ENCODE data around the gene CPSF3.
"Not testable (repeated sequence)": the region's sequence is repeated elsewhere in the genome, so short reads cannot be mapped to it uniquely, and the experiment has no call there.

Gene CPSF3

DNA sequence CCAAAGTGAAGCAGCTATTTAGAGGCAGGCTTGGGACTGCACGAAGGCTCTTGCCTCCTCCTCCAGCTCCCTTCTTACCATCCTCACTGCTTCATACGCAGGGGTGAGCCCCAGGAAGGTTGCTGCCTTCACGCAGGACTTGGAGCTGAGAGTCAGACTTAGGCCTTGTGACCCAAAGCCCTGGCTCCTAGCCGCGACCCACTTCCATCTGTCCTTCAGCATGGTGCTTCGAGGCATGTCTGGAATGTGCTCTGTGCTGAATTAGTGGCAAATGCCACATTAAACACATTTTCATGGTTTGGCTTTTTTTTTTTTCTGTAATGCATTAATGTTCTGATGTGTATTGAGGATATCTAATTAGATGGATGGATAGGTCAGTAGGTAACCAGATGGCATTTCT is 37.6 kb upstream of the CPSF3 start:
- Histone ChIP-seq H3K36me3 (ENCODE audit: control insufficient read depth, insufficient read depth, low read length) (peaks cover 14% of the 10 kb centered on the region; the same call in 1 of the 2 replicates), H3K9me3 (ENCODE audit: control insufficient read depth, insufficient read depth, low read length) (no peaks in the 10 kb centered on the region), H3K4me3 (ENCODE audit: low read depth, low read length) (no peak overlapping the region), H3K9ac (ENCODE audit: low read depth, low read length) (no peak overlapping the region), H3K27ac (ENCODE audit: low read depth, low read length) (no peak overlapping the region), H3K4me1 (ENCODE audit: control insufficient read depth, insufficient read depth, low read length) (no peaks in the 10 kb centered on the region), H3K27me3 (ENCODE audit: control insufficient read depth, insufficient read depth, low read length) (no peaks in the 10 kb centered on the region)

DNA sequence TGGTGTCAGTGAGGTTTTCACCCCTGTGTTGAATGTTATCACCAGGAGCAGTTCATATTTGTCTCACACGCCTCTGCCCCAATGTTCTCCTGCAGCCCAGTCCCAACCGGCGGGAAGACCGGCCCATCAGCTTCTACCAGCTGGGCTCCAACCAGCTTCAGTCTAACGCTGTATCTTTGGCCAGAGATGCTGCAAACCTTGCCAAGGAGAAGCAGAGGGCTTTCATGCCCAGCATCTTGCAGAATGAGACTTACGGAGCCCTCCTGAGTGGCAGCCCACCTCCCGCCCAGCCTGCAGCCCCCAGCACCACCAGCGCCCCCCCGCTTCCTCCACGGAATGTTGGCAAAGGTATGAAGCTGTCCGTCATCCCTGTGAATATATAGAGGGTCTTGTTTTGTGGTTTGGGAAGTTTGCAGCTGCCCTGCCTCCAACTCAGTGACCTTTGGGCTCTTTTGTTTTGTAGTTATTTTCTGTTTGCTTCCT is 35.2 kb upstream of the CPSF3 start:
- Histone ChIP-seq H3K27me3 (ENCODE audit: control insufficient read depth, insufficient read depth, low read length) (no peaks in the 10 kb centered on the region), H3K9me3 (ENCODE audit: control insufficient read depth, insufficient read depth, low read length) (no peaks in the 10 kb centered on the region), H3K36me3 (ENCODE audit: control insufficient read depth, insufficient read depth, low read length) (peaks cover 10% of the 10 kb centered on the region; the same call in 1 of the 2 replicates), H3K4me1 (ENCODE audit: control insufficient read depth, insufficient read depth, low read length) (peaks cover 7% of the 10 kb centered on the region), H3K27ac (ENCODE audit: low read depth, low read length) (no peak overlapping the region), H3K9ac (ENCODE audit: low read depth, low read length) (no peak overlapping the region), H3K4me3 (ENCODE audit: low read depth, low read length) (no peak overlapping the region)

DNA sequence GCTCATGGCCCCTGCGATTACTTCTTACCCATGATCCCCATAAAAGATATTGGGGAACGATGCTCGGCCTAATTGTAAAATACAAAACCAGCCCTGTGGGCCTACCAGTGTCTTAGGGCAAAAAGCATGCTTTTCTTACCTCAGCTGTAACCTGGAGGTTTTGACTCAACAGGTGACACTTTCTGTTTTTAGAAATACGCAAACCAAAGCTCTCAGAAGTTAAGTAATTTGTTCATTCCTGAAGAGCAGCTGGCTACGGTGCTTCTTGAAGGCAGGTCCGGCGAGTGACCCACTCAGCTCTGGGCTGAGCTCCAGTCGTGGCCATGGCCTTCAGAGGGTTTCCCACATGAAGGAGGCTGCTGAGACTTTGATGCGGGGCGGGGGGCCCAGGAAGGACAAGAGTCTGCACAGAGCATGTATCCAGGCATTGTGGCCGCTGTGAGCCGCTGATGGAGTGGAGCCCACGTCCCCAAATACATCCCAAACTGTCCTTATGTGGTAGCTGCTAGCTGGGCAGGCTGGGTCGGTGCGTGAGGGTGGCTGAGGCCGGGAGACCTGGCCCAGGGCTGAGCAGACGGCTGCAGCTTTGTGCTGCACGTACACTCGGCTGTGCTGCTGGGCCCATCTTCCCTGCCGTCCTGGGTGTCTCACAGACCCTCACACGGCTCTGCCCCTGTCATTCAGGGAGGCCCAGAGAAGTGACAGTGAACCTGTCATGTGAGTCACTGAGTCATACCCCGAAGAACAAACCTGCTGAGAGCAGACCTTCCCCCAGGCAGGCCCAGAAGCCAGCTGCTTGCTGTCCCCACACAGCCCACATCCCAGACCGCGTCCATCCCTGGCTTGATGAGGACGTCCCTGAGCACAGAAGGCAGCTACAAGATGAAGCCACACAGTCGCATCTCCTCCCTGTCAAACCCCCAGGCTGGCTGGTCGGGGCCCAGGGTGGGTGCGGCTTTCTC is 34.2 kb upstream of the CPSF3 start:
- no peak overlapping the region for H3K27ac ChIP-seq (ENCODE audit: low read depth, low read length)
- H3K4me3 ChIP-seq (ENCODE audit: low read depth, low read length) = no peak overlapping the region
- H3K4me1 ChIP-seq (ENCODE audit: control insufficient read depth, insufficient read depth, low read length) = peaks cover 8% of the 10 kb centered on the region

DNA sequence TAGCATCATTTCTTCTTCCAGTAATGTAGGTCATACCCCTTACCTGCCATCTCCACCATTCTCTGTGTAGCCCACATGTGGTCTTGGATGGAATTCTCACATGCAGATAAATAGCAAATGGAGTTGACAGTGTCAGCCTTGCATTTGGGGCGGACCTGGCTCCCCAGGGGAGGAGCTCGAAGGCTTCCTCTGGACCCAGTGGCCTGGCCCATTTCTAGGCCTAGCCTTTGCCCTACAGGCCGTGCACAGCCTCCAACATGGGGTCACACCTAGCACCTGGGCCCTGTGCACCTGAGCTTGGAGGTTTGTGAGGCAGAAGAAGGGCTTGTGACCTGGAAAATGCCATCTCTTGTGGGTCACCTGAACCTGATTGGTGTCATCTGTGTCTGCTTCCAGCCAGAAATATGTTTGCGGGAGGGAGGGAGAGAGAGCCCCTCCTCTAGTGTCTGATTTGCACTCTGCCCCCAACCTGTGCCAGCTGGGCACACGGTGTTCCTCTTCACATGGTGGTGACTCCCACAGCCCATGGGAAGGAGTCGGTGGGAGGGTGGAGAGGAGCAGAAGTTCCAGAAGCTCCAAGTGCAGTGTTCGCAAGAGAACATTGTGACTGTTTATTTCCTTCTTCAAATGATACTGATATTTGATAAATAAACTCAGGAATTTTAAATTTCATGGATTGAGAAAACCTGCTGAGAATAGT is 33.2 kb upstream of the CPSF3 start:
- H3K36me3 ChIP-seq (ENCODE audit: control insufficient read depth, insufficient read depth, low read length) = peaks cover 11% of the 10 kb centered on the region; the same call in 1 of the 2 replicates
- H3K4me3 ChIP-seq (ENCODE audit: low read depth, low read length) = no peak overlapping the region
- no peaks in the 10 kb centered on the region for H3K27me3 ChIP-seq (ENCODE audit: control insufficient read depth, insufficient read depth, low read length)
- H3K4me1 ChIP-seq (ENCODE audit: control insufficient read depth, insufficient read depth, low read length) = peaks cover 8% of the 10 kb centered on the region
- no peak overlapping the region for H3K27ac ChIP-seq (ENCODE audit: low read depth, low read length)
- no peaks in the 10 kb centered on the region for H3K9me3 ChIP-seq (ENCODE audit: control insufficient read depth, insufficient read depth, low read length)
- no peak overlapping the region for H3K9ac ChIP-seq (ENCODE audit: low read depth, low read length)

More for the DNA sequence above, 34.2 kb upstream of the CPSF3 start:
- no peak overlapping the region for H3K9ac ChIP-seq (ENCODE audit: low read depth, low read length)
- no peaks in the 10 kb centered on the region for H3K9me3 ChIP-seq (ENCODE audit: control insufficient read depth, insufficient read depth, low read length)
- H3K36me3 ChIP-seq (ENCODE audit: control insufficient read depth, insufficient read depth, low read length) = peaks cover 10% of the 10 kb centered on the region; the same call in 1 of the 2 replicates
- H3K27me3 ChIP-seq (ENCODE audit: control insufficient read depth, insufficient read depth, low read length) = no peaks in the 10 kb centered on the region

DNA sequence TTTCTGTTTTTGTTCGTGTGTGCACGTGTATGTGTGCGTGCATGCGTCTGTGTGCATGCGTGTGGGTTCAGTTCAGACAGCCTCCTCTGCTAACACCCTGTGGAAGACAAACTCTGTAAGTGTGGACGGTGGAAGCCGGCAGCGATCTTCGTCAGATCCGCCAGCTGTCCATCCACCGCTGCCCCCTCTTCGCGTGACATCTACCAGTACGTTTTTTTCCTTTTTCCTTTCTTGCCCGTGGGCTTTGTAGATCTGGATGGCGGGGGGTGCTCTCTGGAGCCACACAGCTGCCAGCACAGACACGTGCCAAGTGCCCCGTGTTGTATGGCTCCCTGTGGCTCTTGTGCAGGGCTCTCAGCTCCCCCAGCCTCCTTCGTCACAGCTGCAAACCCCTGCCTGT is 32.5 kb upstream of the CPSF3 start:
- H3K36me3 ChIP-seq (ENCODE audit: control insufficient read depth, insufficient read depth, low read length) = peaks cover 11% of the 10 kb centered on the region; the same call in 1 of the 2 replicates
- no peaks in the 10 kb centered on the region for H3K27me3 ChIP-seq (ENCODE audit: control insufficient read depth, insufficient read depth, low read length)
- H3K4me3 ChIP-seq (ENCODE audit: low read depth, low read length) = no peak overlapping the region
- no peak overlapping the region for H3K9ac ChIP-seq (ENCODE audit: low read depth, low read length)
- H3K27ac ChIP-seq (ENCODE audit: low read depth, low read length) = no peak overlapping the region
- H3K9me3 ChIP-seq (ENCODE audit: control insufficient read depth, insufficient read depth, low read length) = no peaks in the 10 kb centered on the region
- peaks cover 8% of the 10 kb centered on the region for H3K4me1 ChIP-seq (ENCODE audit: control insufficient read depth, insufficient read depth, low read length)

DNA sequence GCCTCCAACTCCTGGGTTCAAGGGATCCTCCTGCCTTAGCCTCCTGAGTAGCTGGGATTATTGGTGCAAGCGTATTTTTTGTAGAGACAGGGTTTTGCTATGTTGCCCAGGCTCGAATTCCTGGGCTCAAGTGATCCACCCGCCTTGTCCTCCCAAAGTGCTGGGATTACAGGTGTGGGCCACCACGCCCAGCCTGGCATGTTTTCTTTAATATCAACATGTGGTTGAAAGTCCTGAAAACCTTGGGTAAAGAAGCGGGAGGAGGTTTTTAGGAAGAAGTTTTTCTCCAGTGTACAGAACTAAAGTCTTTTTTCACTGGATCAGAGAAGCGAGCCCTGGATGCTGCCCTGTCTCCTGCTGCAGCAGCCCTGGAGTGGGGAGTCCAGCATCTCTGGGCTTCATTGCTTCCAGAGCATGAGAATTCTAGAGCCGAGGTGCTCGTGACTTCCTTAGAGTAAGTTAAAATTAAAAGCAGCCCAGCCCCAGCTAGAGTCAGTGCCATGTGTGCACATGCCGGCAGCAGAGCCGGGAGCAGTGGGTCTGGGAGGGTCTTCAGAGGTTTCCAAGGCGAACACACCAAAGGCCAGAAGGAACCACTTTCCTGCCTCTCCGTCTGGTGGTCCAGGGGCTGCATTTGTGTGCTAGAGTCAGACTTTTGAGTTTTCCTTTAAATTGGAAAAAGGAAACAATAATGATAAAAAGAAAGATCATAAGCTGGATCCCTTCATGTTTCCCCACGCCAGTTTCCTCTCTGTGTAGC is 31.3 kb upstream of the CPSF3 start:
- Histone ChIP-seq H3K9me3 (ENCODE audit: control insufficient read depth, insufficient read depth, low read length) (no peaks in the 10 kb centered on the region), H3K4me1 (ENCODE audit: control insufficient read depth, insufficient read depth, low read length) (peaks cover 8% of the 10 kb centered on the region), H3K9ac (ENCODE audit: low read depth, low read length) (no peak overlapping the region), H3K36me3 (ENCODE audit: control insufficient read depth, insufficient read depth, low read length) (peaks cover 11% of the 10 kb centered on the region; the same call in 1 of the 2 replicates), H3K4me3 (ENCODE audit: low read depth, low read length) (no peak overlapping the region), H3K27ac (ENCODE audit: low read depth, low read length) (no peak overlapping the region), H3K27me3 (ENCODE audit: control insufficient read depth, insufficient read depth, low read length) (no peaks in the 10 kb centered on the region)

DNA sequence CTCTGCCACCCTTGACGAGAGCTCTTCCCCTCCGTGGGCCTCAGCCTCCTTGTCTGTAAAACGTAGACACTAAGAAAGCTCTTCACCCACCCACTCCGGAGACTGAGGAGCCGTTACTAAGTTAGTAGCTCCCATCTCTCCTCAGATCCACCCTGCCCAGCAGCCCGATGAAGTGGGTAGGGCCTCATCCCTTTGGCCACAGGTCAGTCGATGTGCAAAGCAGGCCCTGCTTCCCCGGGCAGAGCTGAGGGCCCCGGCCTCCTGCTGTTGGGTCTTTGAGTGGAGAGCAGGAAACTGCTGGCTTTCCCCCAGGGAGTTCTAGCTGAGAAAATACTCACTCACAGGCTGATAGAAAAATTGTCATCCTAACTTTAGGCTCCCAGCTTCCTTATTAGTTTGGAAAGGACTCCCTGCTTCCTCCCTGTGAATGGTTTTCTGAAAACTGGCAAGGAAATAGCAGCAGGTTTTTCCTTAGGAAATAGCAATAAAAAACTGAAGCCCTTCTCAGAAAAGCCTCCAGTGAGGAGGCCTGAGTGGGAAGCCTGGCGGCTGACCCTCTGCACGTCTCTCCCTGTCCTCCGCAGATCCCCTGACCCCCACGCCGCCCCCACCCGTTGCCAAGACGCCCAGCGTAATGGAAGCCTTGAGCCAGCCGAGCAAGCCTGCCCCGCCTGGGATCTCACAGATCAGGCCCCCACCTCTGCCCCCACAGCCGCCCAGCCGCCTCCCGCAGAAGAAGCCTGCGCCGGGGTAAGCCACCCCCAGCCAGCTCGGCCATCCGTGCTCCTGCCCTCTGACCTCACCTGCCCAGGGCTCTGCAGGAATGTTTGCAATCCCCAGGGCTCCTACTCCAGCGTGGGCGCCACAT is 30.3 kb upstream of the CPSF3 start:
- H3K4me3 ChIP-seq (ENCODE audit: low read depth, low read length) = no peak overlapping the region
- H3K27me3 ChIP-seq (ENCODE audit: control insufficient read depth, insufficient read depth, low read length) = no peaks in the 10 kb centered on the region
- peak overlapping the region; percentile 42 for H3K27ac ChIP-seq (ENCODE audit: low read depth, low read length)
- peaks cover 6% of the 10 kb centered on the region; the same call in 1 of the 2 replicates for H3K36me3 ChIP-seq (ENCODE audit: control insufficient read depth, insufficient read depth, low read length)
- peaks cover 8% of the 10 kb centered on the region for H3K4me1 ChIP-seq (ENCODE audit: control insufficient read depth, insufficient read depth, low read length)
- no peaks in the 10 kb centered on the region for H3K9me3 ChIP-seq (ENCODE audit: control insufficient read depth, insufficient read depth, low read length)
- H3K9ac ChIP-seq (ENCODE audit: low read depth, low read length) = no peak overlapping the region

DNA sequence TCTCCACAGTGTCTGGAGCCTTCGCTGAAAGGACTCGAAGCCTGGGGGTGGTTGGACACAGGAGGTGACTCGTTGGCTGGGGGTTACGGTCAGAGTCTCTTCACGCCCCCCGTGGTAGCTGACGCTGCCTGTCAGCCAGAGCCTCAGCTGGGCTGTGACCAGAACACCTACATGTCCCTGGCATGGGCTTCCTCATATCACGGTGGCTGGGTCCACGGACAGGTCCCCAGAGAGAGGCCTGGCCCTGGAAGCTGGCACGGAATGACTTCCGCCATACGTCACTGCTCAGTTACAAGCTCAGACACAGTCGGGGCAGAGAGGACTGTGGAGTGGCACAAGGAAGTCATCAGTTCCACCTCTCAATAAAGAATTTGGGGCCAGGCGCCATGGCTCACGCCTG is 28.6 kb upstream of the CPSF3 start:
- H3K9ac ChIP-seq (ENCODE audit: low read depth, low read length) = no peak overlapping the region
- H3K27ac ChIP-seq (ENCODE audit: low read depth, low read length) = no peak overlapping the region
- no peaks in the 10 kb centered on the region for H3K9me3 ChIP-seq (ENCODE audit: control insufficient read depth, insufficient read depth, low read length)
- no peaks in the 10 kb centered on the region for H3K27me3 ChIP-seq (ENCODE audit: control insufficient read depth, insufficient read depth, low read length)
- H3K4me3 ChIP-seq (ENCODE audit: low read depth, low read length) = no peak overlapping the region
- H3K36me3 ChIP-seq (ENCODE audit: control insufficient read depth, insufficient read depth, low read length) = peaks cover 5% of the 10 kb centered on the region; the same call in 1 of the 2 replicates
- peaks cover 8% of the 10 kb centered on the region for H3K4me1 ChIP-seq (ENCODE audit: control insufficient read depth, insufficient read depth, low read length)

DNA sequence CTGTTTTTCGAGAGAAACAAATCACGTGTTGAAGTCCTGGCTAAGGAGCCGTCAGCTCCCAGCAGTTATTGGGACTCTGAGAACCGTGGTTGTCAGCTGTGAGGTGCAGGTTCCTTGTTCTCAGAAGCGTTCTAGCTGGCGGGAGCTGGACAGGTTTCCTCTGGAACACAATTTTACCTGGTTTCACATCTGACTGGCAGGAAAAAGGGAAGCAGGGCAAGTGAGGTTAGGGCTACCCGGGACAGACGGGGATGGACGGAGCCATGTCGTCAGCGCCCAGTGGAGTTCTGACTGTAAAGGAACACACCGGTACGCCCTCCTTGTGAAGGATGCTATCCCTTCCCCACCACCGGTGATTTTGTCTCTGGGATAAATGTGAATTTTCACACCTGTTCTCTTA is 26.3 kb upstream of the CPSF3 start:
- Histone ChIP-seq H3K9me3 (ENCODE audit: control insufficient read depth, insufficient read depth, low read length) (no peaks in the 10 kb centered on the region), H3K9ac (ENCODE audit: low read depth, low read length) (no peak overlapping the region), H3K27ac (ENCODE audit: low read depth, low read length) (no peak overlapping the region), H3K4me1 (ENCODE audit: control insufficient read depth, insufficient read depth, low read length) (peaks cover 8% of the 10 kb centered on the region), H3K27me3 (ENCODE audit: control insufficient read depth, insufficient read depth, low read length) (no peaks in the 10 kb centered on the region), H3K4me3 (ENCODE audit: low read depth, low read length) (no peak overlapping the region), H3K36me3 (ENCODE audit: control insufficient read depth, insufficient read depth, low read length) (peaks cover 5% of the 10 kb centered on the region; the same call in 1 of the 2 replicates)

DNA sequence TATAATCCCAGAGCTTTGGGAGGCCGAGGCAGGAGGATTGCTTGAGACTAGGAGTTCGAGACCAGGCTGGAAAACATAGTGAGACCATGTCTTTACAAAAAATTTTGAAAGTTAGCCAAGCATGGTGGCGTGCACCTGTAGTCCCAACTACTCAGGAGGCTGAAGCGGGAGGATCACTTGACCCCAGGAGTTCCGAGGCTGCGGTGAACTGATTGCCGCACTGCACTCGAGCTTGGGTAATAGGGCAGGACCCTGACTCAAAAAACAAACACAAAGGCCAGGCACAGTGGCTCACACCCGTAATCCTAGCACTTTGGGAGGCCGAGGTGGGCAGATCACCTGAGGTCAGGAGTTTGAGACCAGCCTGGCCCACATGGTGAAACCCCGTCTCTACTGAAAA is 25.2 kb upstream of the CPSF3 start:
- not testable (repeated sequence) for H3K27ac ChIP-seq (ENCODE audit: low read depth, low read length); H3K36me3 ChIP-seq (ENCODE audit: control insufficient read depth, insufficient read depth, low read length); H3K27me3 ChIP-seq (ENCODE audit: control insufficient read depth, insufficient read depth, low read length); H3K9me3 ChIP-seq (ENCODE audit: control insufficient read depth, insufficient read depth, low read length); H3K4me3 ChIP-seq (ENCODE audit: low read depth, low read length); H3K4me1 ChIP-seq (ENCODE audit: control insufficient read depth, insufficient read depth, low read length); H3K9ac ChIP-seq (ENCODE audit: low read depth, low read length)

All from HUES48 (cell line).